22Rv1 (cell line): ENCODE results near the gene CDC37.
A peak's percentile ranks its signal among the peaks of the same experiment; 100 is the strongest.

Experiments
- CTCF ChIP-seq: fragments of 450-650 bp; IDR thresholded peaks from 2 replicates; pipeline ENCODE4 v1.5.1; 2017; ENCODE audit warnings: mild to moderate bottlenecking
- ZFX ChIP-seq: fragments of 450-650 bp; IDR thresholded peaks from 2 replicates; pipeline ENCODE4 v1.6.1; 2017; ENCODE audit warnings: antibody characterized with exemption, borderline replicate concordance

- TF ChIP-seq CTCF = peak; percentile 58
- no peak for TF ChIP-seq ZFX
These were observed 18.1 kb upstream of the CDC37 start for GRCh38 chr19:10421240-10422045.
